MM.1S (cell line): Measurements from ENCODE around the gene EIF4EBP2.

Experiments used
- DNase-seq: peaks from one replicate; pipeline ENCODE4 v3.0.0-alpha.2; 2015
- H2AFZ ChIP-seq: fragments of 300-600 bp; sonication (generic); 2 replicates; pipeline ENCODE4 v1.6.0; 2016; ENCODE audit warnings: antibody characterized with exemption, low read length
- H3F3A ChIP-seq: fragments of 300-600 bp; sonication (generic); 2 replicates; pipeline ENCODE4 v1.6.1; 2016; ENCODE audit warnings: mild to moderate bottlenecking, antibody characterized with exemption, low read length, moderate library complexity, mixed read lengths; ENCODE audit not compliant: insufficient read depth
- H3K27ac ChIP-seq: fragments of 300-600 bp; sonication (generic); 2 replicates; pipeline ENCODE4 v1.5.1; 2016; ENCODE audit warnings: mild to moderate bottlenecking, low read length
- H3K27me3 ChIP-seq: fragments of 300-600 bp; sonication (generic); replicated peaks from 2 replicates; pipeline ENCODE4 v1.6.0; 2016; ENCODE audit warnings: low read length; ENCODE audit not compliant: insufficient read depth
- H3K36me3 ChIP-seq: fragments of 300-600 bp; sonication (generic); replicated peaks from 2 replicates; pipeline ENCODE4 v1.6.1; 2016; ENCODE audit warnings: mild to moderate bottlenecking, low read length, mixed read lengths; ENCODE audit not compliant: insufficient read depth
- H3K4me1 ChIP-seq: fragments of 300-600 bp; sonication (generic); 2 replicates; pipeline ENCODE4 v1.6.1; 2016; ENCODE audit warnings: low read length, mixed read lengths
- H3K4me2 ChIP-seq: fragments of 300-600 bp; sonication (generic); 2 replicates; pipeline ENCODE4 v1.6.0; 2016; ENCODE audit warnings: low read depth, low read length
- H3K4me3 ChIP-seq: fragments of 300-600 bp; sonication (generic); 2 replicates; pipeline ENCODE4 v1.5.1; 2016; ENCODE audit warnings: low read length, mixed read lengths
- H3K79me2 ChIP-seq: fragments of 300-600 bp; sonication (generic); 2 replicates; pipeline ENCODE4 v1.6.1; 2016; ENCODE audit warnings: mixed run types, low read length, mixed read lengths
- H3K9ac ChIP-seq: fragments of 300-600 bp; sonication (generic); 2 replicates; pipeline ENCODE4 v1.6.1; 2016; ENCODE audit warnings: low read length, mixed read lengths
- H3K9me2 ChIP-seq: fragments of 300-600 bp; sonication (generic); replicated peaks from 2 replicates; pipeline ENCODE4 v1.6.1; 2016; ENCODE audit warnings: mild to moderate bottlenecking, low read length, mixed read lengths; ENCODE audit not compliant: insufficient read depth
- H3K9me3 ChIP-seq: fragments of 300-600 bp; sonication (generic); replicated peaks from 2 replicates; pipeline ENCODE4 v1.6.1; 2016; ENCODE audit warnings: mild to moderate bottlenecking, low read length, mixed read lengths; ENCODE audit not compliant: insufficient read depth
- H4K20me1 ChIP-seq: fragments of 300-600 bp; sonication (generic); 2 replicates; pipeline ENCODE4 v1.6.1; 2016; ENCODE audit warnings: mild to moderate bottlenecking, low read length, moderate library complexity, mixed read lengths; ENCODE audit not compliant: insufficient read depth
- CTCF ChIP-seq: fragments of 300-600 bp; sonication (generic); IDR thresholded peaks from 2 replicates; pipeline ENCODE4 v1.5.1; 2016; ENCODE audit warnings: antibody characterized with exemption, low read length, mixed read lengths
- EZH2 ChIP-seq: fragments of 300-600 bp; sonication (generic); optimal IDR thresholded peaks from 2 replicates; pipeline ENCODE3; 2017; ENCODE audit warnings: low read depth, mild to moderate bottlenecking, antibody characterized with exemption, low read length, mixed read lengths
- EZH2phosphoT487 ChIP-seq: fragments of 300-600 bp; sonication (generic); IDR thresholded peaks from 2 replicates; pipeline ENCODE4 v1.6.1; 2018; ENCODE audit warnings: antibody characterized with exemption, low read length

The EIF4EBP2 gene

DNA sequence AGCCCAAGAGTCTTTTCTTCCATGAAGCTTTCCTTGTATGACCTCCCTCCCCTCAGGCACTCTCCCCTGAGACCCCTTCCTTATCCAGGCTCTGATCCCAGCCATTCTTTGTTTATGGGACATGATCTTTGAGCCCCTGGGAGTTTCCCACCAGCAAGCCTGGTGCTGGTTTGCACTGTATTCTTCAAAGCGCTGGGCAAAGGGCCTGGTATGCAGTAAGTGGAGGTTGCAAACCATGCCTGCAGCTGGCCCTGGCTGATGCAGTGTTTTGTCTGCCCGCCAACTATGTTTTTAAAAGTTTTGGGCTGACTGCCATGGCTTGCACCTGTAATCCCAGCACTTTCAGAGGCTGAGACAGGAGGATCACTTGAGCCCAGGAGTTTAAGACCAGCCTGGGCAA lies 44.3 kb downstream of the EIF4EBP2 start:
- no peak overlapping the region for H2AFZ ChIP-seq
- no peaks in the 10 kb centered on the region for H3K79me2 ChIP-seq
- no peak overlapping the region for H3K4me2 ChIP-seq
- H3K4me3 ChIP-seq: no peak overlapping the region
- no peaks in the 10 kb centered on the region for H3K9me2 ChIP-seq
- H3K27ac ChIP-seq: no peak overlapping the region
- H3F3A ChIP-seq: no peaks in the 10 kb centered on the region
- H4K20me1 ChIP-seq: no peaks in the 10 kb centered on the region
- no peaks in the 10 kb centered on the region for H3K4me1 ChIP-seq
- H3K27me3 ChIP-seq: no peaks in the 10 kb centered on the region
- DNase-seq: no peak
- no peak overlapping the region for H3K9ac ChIP-seq
- TF ChIP-seq EZH2phosphoT487 (no peak), CTCF (no peak), EZH2 (no peak)
- H3K36me3 ChIP-seq: no peaks in the 10 kb centered on the region
- no peaks in the 10 kb centered on the region for H3K9me3 ChIP-seq

DNA sequence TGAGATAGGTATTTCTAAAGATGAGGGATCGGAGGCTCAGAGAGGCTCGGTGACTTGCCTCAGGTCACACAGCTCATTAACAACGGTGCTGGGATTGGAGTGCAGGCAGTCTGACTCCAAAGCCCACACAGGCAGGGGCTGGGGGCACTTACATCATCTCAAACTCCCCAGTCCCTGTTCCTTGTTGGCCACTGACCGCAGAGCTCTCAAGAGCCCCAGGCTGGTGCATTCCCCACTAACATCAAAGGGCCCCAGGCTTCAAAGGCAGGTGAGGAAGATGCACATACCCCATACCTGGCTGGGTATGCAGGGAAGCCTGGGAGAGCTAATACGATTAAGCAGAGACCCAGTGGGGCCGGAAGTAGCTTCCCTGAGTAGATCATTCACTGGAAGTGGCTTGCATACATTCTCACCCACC lies 51.3 kb downstream of the EIF4EBP2 start:
- Histone ChIP-seq H3F3A (no peaks in the 10 kb centered on the region), H3K36me3 (no peaks in the 10 kb centered on the region), H3K4me3 (no peak overlapping the region), H3K4me2 (no peak overlapping the region), H3K79me2 (no peaks in the 10 kb centered on the region), H3K9me2 (no peaks in the 10 kb centered on the region), H4K20me1 (no peaks in the 10 kb centered on the region), H2AFZ (no peak overlapping the region), H3K4me1 (no peaks in the 10 kb centered on the region), H3K9ac (no peak overlapping the region), H3K9me3 (no peaks in the 10 kb centered on the region), H3K27me3 (no peaks in the 10 kb centered on the region), H3K27ac (no peak overlapping the region)
- no peak for TF ChIP-seq EZH2phosphoT487
- no peak for TF ChIP-seq CTCF
- no peak for TF ChIP-seq EZH2
- DNase-seq: no peak

GRCh38 chr10:70456164-70456563 lies 52.2 kb downstream of the EIF4EBP2 start:
- H3K9me3 ChIP-seq: no peaks in the 10 kb centered on the region
- no peak overlapping the region for H3K4me3 ChIP-seq
- no peak overlapping the region for H2AFZ ChIP-seq
- TF ChIP-seq EZH2 (no peak), CTCF (no peak), EZH2phosphoT487 (no peak)
- peaks cover under 1% of the 10 kb centered on the region; the same call in 1 of the 2 replicates for H3K4me1 ChIP-seq
- no peaks in the 10 kb centered on the region for H3K36me3 ChIP-seq
- no peaks in the 10 kb centered on the region for H3K27me3 ChIP-seq
- no peaks in the 10 kb centered on the region for H3K79me2 ChIP-seq
- H3K9ac ChIP-seq: no peak overlapping the region
- no peaks in the 10 kb centered on the region for H4K20me1 ChIP-seq
- H3K4me2 ChIP-seq: no peak overlapping the region
- H3K27ac ChIP-seq: no peak overlapping the region
- H3K9me2 ChIP-seq: no peaks in the 10 kb centered on the region
- no peak for DNase-seq
- H3F3A ChIP-seq: no peaks in the 10 kb centered on the region
